ENCODE results near the gene ITGB1BP1. TPM values are rescaled to one million over a fixed set of nuclear protein-coding genes. Genes with fewer than 3 reads are reported as not detected.

The ITGB1BP1 gene
- total RNA-seq, 4 donors from 2014 or later: 159 to 345 (median 224) TPM

DNA sequence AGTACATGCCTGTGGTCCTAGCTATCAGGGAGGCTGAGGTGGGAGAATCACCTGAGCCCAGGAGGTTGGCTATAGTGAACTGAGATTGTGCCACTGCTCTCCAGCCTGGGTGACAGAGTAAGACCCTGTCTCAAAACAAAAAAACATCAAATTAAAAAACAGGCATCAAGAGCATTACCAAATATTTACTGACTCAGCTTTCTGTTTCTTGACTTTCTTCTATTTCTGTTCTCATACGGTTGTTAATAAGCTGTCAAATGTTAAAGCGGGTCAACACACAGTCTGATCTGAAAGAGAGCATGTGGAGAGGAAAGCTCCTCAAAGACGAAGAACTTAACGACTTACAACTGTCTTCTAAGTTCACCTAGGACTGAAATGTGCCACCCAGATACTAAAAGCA, 59.0 kb downstream of the ITGB1BP1 start:
- TF ChIP-seq CTCF (IDR thresholded peaks at IDR 0.05; ENCODE audit: low read depth): no peak

GRCh38 chr2:9360701-9361100, 62.6 kb downstream of the ITGB1BP1 start:
- no peak for TF ChIP-seq CTCF (IDR thresholded peaks at IDR 0.05; ENCODE audit: low read depth)

DNA sequence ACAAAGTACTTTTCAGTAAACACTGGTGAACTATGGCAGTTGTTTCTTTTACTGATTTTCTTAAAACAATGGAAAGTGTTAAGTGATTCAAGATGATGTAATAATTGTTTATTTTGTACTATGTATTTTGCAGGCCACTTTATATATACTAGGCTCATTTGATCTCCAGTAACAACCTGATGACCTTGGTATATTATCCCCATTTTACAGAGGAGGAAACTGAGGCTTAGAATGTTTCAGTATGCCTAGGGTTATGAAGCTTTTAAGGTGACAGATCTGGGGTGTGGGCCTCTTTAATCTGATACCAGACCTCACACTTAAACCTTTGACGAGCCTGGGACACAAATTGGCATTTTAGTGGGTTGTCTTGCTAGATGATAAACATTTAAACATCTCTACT, 63.2 kb downstream of the ITGB1BP1 start:
- TF ChIP-seq CTCF (IDR thresholded peaks at IDR 0.05; ENCODE audit: low read depth): no peak

DNA sequence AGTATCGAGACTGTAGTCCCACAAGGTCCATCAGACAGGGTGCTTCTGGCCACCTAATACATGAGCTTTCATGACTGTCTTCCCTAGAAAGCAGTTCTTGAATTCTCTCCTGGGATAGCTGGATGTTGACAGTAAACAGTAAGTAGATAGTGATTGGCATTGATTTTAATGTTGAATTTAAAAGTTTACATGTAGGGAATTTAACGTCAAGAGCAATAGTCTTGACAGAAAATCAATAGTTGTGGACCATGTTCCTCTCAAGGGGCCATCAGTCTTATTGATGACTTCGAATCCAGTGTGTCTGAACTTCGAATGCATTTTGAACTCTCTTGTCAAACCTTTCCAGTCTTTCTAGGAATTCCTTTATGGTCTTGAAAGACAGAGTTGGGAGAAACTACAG, 63.9 kb downstream of the ITGB1BP1 start:
- TF ChIP-seq CTCF (IDR thresholded peaks at IDR 0.05; ENCODE audit: low read depth): no peak

DNA sequence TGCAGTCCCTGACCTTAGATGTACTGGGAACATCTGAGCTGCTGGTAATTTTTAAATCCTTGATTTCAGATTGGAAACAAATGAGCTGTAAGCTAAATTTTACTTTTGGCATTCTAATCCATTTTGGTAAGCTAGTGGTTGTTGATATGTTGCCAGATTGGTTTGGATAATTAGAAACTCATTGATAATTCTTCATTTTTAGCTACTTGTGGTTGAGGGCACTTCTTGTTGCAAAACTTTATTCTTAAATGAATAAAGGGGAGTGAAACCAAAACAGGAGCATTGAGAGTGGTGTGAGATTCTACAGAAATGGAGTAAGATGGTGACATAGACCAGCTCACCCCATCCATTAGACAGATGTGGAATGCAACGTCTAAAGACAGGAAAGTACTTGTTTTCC, 64.5 kb downstream of the ITGB1BP1 start:
- TF ChIP-seq CTCF (IDR thresholded peaks at IDR 0.05; ENCODE audit: low read depth): no peak

GRCh38 chr2:9356261-9356660, 67.1 kb downstream of the ITGB1BP1 start:
- no peak for TF ChIP-seq CTCF (IDR thresholded peaks at IDR 0.05; ENCODE audit: low read depth)

- TF ChIP-seq CTCF (IDR thresholded peaks at IDR 0.05; ENCODE audit: low read depth): no peak
These were observed 67.6 kb downstream of the ITGB1BP1 start for GRCh38 chr2:9355716-9356115.
